LHCN-M2 (cell line): ENCODE results near the gene DCAF11. TPM values are rescaled to one million over a fixed set of nuclear protein-coding genes. Genes with fewer than 3 reads are reported as not detected.

Experiments used
- DNase-seq: peaks from one replicate; pipeline ENCODE4 v3.0.0-alpha.2; 2012; ENCODE audit warnings: low read depth
- total RNA-seq: library from RNA; depleted of rRNA; stranded (reverse); fragments of >200 nt; gene quantifications from 2 replicates; pipeline ENCODE4 v1.2.3, GENCODE V29; 2014

Gene DCAF11
- total RNA-seq, 1 experiment from 2014 or later: 64.6 TPM

DNA sequence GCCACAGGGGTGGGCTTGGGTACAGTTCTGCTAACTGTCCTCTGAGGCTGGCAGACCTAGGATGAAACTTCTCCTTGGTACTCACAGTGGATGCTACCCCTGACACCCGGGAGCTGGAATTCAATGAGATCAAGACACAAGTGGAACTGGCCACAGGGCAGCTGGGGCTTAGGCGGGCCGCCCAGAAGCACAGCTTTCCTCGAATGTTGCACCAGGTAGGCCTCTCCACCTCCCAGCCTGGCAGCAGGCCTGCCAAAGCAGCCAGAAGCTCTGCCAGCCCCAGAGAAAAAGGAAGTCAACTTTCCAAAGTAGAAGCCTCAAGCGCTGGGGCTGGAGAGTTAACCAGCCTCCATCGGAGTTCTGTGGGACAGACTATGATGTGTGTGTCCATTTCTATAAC, 2.6 kb downstream of the DCAF11 start:
- no peak for DNase-seq

DNA sequence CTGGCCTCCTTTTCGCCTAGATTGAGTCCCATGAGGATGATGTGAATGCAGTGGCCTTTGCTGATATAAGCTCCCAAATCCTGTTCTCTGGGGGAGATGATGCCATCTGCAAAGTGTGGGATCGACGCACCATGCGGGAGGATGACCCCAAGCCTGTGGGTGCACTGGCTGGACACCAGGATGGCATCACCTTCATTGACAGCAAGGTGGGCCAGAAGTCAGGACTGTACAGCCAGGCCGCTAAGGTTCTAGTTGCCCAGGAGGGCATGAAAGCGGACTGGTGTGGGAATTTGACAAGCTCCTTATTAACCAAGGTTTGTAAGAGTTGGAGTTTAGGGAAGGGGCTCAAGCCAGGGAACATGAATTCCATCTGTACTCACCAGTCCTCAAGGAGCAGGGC, 5.1 kb downstream of the DCAF11 start:
- no peak for DNase-seq

DNA sequence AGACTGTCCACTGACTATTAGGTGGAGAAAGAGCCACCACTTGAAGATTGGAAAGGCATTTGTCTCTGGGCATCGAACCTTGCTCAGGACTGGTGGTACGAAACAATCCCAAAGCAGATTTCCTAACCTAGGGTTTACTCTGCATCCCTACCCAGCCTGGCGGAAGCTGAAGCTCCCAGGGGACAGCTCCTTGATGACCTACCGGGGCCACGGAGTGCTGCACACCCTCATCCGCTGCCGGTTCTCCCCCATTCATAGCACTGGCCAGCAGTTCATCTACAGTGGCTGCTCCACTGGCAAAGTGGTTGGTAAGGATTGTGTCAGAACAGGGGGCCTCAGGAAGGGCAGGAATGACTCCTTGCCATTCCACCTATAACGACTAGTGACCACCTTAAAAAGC, 6.6 kb downstream of the DCAF11 start:
- no peak for DNase-seq

DNA sequence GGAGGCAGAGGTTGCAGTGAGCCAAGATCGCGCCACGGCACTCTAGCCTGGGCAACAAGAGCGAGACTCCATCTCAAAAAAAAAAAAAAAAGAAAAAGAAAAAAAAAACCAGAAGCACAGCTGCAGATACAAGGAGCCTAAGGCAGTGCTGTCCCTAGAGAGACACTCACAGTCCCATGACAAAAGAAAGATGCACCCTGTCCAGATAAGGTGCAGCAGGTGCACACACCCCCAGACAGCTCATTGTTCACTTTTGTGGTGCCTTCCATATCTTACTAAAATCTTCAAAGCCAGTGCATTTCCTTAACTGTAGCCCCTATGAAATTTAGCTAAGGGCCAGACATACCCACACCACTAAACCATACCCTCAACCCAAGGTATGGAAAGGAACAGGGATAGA, 7.8 kb downstream of the DCAF11 start:
- DNase-seq: no peak

DNA sequence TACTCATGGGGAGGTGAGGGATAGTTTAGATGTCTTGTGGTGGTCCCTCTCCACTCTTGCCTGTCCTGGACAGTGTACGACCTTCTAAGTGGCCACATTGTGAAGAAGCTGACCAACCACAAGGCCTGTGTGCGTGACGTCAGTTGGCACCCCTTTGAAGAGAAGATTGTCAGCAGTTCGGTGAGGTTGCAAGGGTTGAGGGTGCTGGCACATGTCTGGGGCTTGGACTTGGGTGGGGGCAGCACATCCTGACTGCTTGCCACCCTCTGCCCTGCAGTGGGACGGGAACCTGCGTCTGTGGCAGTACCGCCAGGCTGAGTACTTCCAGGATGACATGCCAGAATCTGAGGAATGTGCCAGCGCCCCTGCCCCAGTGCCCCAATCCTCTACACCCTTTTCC, 8.3 kb downstream of the DCAF11 start:
- no peak for DNase-seq

DNA sequence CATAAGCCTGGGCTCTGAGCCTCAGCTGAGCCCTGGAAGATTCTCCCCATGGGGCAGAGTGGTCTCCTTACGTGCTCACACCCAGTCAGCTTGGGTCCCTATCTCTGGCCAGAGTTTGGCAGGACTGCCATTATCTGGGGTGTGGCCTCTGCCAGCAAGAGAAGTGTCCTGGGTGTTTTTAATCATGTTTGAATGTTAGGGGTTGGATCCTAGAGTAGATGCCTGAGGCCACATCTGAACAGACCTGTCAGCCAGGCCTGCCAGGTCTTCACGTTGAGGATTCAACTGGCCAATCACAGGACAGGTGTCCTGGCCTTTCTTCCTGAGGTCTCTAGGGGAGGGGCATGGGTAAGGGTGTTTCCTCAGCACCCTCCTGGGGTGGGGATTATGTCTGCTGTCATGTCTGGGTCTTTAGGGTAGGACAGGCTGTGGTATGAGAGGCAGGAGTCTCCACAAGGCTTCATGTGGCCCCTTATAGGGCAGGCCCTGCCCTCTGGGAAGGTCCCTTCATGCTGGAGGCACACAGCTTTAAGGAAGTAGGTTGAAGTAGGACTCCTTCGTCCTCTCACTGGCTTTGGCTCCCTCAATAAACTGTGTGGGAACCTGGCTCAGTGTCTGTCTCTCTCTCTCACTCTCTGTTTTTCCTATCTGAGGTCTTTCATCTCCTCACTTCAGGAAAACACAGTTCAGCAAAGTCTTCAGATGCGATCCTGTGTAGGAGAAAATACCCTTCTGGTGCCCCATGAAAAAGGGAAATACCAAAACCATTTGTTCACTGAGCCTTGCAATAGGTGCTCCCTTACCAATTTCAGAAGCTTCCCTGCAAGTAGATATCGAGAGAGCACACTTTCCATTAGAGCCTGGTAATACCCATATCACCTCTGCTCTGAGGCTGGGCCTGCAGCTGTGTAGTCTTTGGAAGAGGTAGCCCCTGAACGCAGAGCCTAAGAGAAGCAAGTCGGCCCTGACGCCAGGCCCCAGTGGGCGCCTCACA, 9.1 kb downstream of the DCAF11 start:
- DNase-seq: no peak

DNA sequence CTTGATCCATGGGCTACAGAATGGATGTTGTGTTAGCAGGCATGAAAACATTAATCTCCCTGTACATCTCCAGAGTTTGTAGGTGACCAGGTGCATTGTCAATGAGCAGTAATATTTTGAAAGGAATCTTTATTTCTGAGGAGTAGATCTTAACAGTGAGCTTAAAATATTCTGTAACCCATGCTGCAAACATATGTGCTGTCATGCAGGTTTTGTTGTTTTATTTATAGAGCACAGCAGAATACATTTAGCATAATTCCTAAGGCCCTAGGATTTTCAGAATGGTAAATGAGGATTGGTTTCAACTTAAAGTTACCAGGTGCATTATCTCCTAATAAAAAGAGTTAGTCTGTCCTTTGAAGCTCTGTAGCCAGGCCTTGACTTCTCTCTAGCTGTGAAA, 12.4 kb downstream of the DCAF11 start:
- DNase-seq: no peak

DNA sequence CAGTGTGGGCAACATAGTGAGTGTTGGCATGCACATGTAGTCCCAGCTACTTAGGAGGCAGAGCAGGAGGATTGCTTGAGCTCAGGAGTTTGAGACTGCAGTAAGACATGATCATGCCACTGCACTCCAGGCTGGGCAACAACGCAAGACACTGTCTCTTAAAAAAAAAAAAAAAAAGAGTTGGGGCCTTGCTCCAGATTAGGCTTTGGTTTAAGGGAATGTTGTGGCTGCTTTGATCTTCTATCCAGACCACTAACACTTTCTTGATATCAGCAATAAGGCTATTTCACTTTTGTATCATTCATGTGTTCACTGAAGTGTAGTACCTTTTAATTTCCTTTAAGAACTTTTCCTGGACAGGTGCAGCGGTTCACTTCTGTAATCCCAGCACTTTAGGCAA, 13.1 kb downstream of the DCAF11 start:
- no peak for DNase-seq

DNA sequence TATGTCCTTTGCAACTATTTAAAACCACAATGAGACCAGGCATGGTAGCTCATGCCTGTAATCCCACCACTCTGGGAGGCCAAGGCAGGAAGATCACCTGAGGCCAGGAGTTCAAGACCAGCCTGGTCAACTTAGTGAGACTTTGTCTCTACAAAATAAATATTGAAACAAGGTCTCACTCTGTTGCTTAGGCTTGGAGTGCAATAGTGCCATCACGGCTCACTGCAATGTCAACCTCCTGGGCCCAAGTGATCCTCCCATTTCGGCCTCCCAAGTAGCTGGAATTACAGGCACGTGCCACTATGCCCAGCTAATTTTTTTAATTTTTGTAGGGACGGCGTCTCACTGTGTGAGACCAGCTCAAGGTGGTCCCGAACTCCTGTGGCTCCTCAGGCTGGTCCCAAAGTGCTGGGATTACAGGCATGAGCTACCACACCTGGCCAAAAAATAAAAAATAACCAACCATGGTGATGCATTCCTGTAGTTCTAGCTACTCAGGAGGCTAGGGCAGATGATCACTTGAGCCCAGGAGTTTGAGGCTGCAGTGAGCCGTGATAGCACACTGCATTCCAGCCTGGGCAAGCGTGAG, 14.9 kb downstream of the DCAF11 start:
- no peak for DNase-seq

DNA sequence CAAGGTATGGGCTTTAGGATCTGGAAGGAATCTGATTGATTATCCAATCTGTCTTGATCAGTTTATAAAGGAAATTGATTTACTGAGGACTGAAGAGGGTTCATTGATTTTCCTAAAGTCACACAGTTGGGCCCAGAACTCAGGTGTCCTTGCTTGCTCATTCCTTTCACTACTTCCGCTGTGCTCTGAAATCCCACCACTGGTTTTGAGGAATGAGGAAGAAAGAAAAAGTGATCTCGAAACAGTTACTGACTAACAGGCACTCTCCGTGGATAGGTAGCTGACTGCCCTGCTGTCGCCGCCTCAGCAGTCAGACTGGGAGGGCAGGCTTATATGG, 15.8 kb downstream of the DCAF11 start, which contains the start of gene FITM1:
Gene FITM1 (plus strand): TSS at position 280 of the 337 bp plus-strand sequence. CDS start 905 bp downstream, outside the sequence.
- DNase-seq: no peak

DNA sequence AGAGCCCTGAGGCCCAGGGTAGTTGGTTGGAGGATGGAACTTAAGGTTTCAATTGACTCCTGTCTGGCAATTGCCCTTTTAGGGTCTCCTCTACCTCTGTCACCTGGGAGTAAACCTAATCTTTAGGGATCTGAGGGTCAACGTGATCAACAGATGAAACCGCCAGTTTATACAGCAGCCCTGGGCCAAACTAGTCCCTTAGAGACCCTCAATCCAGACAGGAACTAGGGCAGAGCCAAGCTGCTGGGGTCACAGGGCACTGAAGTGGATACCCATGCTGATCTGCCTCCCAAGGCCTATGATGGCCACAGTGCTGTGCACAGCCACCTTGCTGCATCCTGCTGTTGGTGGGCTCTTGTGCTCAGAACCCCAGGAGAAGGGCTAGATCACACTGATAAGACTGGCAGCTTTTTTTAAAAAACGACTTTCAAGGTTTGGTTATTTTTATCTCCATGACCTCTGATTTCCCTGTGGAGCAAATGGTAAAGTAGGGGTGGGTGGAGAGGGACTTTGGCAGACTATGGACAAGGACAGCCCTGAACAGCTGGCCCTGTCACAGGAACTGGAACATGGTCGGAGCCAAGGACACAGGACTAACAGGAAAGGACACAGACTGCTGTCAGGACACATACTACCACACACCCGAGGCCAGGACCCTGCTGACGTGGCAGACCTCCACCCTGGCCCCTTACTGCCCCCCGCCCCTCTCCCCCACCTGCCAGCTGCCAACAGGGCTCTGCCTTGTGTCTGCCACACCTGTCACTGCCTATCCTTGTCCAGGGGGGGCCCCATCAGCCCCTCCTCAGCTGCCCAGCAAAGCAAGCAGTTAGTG, 16.4 kb downstream of the DCAF11 start:
- DNase-seq: peak; percentile 88

DNA sequence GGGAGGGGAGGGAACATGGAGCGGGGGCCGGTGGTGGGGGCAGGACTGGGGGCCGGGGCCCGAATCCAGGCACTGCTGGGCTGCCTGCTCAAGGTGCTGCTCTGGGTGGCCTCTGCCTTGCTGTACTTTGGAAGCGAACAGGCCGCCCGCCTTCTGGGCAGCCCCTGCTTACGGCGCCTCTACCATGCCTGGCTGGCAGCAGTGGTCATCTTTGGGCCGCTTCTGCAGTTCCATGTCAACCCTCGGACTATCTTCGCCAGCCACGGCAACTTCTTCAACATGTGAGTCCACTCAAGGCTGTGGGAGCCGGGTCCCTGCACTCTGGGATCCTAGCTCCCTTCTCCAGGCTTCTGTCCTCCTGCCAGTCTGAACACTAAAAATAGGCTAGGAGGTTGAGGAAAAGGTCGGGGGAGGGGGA, 17.0 kb downstream of the DCAF11 start:
- DNase-seq: no peak

DNA sequence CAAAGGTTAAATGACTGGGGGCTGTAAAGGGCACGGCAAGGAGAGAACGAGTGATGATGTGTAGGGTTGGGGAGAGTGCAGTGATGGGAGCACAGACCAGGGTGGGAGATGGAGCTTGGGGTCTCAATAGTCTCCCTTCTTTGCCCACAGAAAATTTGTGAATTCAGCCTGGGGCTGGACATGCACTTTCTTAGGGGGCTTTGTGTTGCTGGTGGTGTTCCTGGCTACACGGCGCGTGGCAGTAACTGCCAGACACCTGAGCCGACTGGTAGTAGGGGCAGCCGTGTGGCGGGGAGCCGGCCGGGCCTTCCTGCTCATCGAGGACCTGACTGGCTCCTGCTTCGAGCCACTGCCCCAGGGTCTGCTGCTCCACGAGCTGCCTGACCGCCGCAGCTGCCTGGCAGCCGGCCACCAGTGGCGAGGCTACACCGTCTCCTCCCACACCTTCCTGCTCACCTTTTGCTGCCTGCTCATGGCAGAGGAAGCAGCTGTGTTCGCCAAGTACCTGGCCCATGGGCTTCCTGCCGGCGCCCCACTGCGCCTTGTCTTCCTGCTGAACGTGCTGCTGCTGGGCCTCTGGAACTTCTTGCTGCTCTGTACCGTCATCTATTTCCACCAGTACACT, 17.6 kb downstream of the DCAF11 start:
- DNase-seq: no peak

DNA sequence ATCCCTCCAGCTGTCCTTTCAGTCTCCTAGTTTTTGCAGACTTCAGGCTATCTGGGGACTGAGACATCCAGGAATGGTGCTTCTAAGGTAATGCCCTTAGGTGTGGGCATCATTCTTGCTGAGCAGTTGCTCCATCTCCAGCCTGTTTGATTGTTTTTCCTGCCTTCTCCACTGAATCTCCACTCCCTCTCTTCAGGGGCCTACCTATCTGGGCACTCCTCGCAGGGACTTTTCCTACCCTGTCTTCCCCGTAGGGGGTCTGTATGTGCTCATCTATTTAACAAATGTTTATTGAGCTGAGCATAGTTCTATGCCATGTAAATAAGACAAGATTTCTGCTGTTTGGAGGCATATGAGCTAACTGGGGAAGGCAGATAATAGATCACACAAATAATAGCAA, 18.4 kb downstream of the DCAF11 start:
- no peak for DNase-seq

DNA sequence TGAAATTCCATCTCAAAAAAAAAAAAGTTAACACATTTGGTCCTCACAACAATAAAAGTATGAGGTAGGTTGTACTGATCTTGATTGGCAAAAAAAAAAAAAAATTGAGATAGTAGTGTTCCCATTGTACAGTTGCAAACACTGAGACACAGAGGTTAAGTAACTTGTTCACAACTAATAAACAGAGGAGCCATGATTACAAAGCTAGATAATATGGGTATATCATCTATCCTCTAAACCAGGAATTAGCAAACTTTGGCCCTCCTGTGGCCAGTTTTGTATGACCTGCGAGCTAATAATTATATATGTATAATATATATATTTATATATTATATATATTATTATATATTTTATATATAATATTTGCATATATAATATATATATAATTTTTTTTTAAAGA, 19.2 kb downstream of the DCAF11 start:
- no peak for DNase-seq

DNA sequence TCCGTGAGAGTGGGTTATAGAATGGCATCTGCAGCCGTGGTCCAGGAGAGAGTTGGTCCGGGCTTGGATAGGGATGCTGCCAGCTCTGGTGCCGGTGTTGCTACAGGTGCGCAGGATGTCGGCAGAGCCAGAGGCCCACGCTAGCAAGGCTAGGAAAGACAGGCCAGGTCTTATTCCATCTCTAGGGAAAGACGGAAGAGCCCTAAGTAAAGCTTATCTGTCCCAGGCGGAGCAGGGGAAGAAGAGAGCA, 20.9 kb downstream of the DCAF11 start:
- DNase-seq: no peak

DNA sequence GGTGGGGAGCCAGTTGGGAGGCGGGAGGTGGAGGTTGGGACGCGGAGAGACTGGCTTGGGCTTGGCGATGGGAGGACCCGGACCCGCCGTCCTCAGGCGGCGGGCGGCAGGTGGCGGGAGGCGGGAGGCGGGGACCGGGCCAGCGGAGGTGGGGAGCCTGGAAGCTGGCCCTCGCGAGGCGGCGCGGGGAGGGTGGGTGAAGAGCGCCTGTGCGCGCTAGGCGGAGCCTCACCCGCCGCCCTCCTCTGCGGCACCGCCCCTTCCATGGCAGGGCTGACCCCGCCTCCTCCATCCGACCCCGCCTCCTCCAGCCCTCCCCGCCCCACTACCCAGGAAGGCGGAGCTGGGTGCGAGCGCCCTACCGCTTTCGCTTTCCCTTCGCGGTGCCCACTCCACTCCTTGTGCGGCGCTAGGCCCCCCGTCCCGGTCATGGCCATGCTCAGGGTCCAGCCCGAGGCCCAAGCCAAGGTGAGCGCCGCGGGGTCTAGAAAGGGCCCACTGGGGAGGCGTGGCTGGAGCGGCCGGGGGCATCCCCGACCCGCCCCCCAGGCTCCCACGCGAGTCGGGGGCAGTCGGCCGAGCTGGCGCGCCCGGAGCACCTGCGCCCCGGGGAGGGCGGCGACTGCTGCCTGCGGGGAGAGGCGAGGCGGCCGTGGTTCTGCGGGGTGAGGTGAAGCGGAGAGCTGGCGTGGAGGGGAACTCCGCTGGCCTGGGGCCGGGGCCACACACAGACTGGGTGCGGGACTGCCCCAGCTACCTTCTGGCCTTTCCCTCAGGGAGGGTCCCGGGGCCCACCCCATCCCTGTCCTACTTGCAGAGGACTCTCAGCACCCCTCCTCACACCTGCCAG, 21.5 kb downstream of the DCAF11 start, which contains the start of gene PSME1:
Gene PSME1 (plus strand): TSS at position 361 of the 850 bp plus-strand sequence. CDS start 69 bp downstream, at position 430.
- DNase-seq: peak; percentile 81

DNA sequence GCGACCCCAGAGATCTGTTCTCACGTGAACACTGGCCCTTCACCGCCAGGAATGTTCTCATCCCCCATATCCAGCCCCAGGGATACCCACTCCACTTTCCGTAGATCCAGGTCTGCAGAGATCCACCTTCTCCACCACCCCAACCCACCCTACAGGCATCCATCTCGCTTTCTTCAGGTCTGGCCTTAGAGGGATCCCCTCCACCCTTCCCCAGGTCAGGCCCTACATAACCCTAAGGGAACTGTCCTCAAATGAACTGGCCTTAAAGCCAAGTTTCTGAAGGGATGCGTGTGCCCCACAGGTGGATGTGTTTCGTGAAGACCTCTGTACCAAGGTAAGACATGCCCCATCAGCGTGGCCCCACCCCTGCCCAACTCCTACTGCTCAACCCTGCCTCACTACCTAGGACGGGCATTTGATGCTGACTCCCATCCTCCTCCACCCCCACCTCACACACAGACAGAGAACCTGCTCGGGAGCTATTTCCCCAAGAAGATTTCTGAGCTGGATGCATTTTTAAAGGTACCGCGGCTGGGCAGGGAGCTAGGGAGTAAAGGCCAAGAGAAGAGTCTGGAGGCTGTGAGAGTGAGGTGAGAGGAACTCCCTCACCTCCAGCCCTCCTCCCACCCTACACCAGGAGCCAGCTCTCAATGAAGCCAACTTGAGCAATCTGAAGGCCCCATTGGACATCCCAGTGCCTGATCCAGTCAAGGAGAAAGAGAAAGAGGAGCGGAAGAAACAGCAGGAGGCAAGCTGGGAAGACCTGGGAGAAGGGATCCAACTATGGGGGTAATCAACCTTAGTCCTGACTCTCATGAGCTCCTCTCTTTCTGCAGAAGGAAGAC, 22.3 kb downstream of the DCAF11 start:
- no peak for DNase-seq

DNA sequence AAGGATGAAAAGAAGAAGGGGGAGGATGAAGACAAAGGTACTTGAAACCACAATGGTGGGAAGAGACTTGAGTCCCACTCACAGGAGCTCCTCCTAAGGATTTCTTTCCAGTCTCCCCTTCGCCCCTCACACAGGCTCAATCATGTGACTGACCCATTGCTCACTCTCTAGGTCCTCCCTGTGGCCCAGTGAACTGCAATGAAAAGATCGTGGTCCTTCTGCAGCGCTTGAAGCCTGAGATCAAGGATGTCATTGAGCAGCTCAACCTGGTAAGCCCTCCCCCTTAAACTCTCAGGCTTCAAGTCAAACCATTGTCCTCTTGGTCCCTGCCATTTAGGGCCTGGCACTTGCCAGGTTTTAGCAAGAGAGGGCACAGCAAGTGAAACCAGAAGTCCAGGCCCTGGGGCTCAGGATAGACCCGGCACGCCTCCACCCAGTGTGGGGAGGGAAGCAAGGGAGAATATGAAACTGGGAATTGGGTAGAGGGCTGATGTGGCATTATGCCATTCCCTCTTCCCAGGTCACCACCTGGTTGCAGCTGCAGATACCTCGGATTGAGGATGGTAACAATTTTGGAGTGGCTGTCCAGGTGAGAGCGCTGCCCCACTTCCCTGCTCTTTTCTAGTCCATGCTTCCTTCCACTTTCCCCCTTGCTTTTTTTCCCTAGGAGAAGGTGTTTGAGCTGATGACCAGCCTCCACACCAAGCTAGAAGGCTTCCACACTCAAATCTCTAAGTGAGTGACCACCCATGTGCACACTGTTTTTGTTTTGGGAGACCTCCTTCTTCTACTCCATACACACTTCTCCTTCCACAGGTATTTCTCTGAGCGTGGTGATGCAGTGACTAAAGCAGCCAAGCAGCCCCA, 23.2 kb downstream of the DCAF11 start:
- DNase-seq: no peak
